ENCODE data around the gene RRP9. TPM values are rescaled to one million over a fixed set of nuclear protein-coding genes. Genes with fewer than 3 reads are reported as not detected.

RRP9 gene
- total RNA-seq, 1 experiment from 2014 or later = 49.9 TPM

- peaks cover 3% of the 10 kb centered on the region; the same call in 1 of the 2 replicates for H3K4me1 Mint-ChIP-seq
- H3K4me3 Mint-ChIP-seq = peak within 1 kb of the TSS; percentile 54
- ChIA-PET CTCF (interaction anchor here (0.7 to 1.2 kb wide), 8 partner anchors 13 to 236 kb away, joined by 3 to 9 read pairs (median 4); partner anchors contain the start of genes ABHD14B, ACY1, RPL29 and RRP9), POLR2A (interaction anchor here (0.7 to 0.8 kb wide), 2 partner anchors 13 to 40 kb away, joined by 4 read pairs; partner anchors contain the start of gene RPL29)
- no peaks in the 10 kb centered on the region for H3K36me3 Mint-ChIP-seq
- no peaks in the 10 kb centered on the region for H3K9me3 Mint-ChIP-seq
- peaks cover 57% of the 10 kb centered on the region for H3K27me3 Mint-ChIP-seq (ENCODE audit: low read depth)
- H3K27ac Mint-ChIP-seq = no peak within 1 kb of the TSS
- DNase-seq (ENCODE audit: low spot score) (no peak), ATAC-seq (peak; percentile 21)
- TF ChIP-seq ZNF425 (CRISPR knock-in tag; conservative IDR thresholded peaks at IDR 0.05) (no peak), ATF3 (CRISPR knock-in tag; conservative IDR thresholded peaks at IDR 0.05) (no peak), CBFB (CRISPR knock-in tag; IDR thresholded peaks at IDR 0.05; ENCODE audit: low read depth) (no peak; the same call in none of the 2 replicates), ETV6 (CRISPR knock-in tag; IDR thresholded peaks at IDR 0.05) (peak; percentile 85; the same call in 1 of the 2 replicates), SP1 (CRISPR knock-in tag; conservative IDR thresholded peaks at IDR 0.05) (0 out of 2 replicates have a peak, but pooled peaks have one; percentile 62), PRDM15 (CRISPR knock-in tag; IDR thresholded peaks at IDR 0.05) (peak; percentile 56; the same call in 1 of the 2 replicates), ZBTB43 (CRISPR knock-in tag; IDR thresholded peaks at IDR 0.05) (0 out of 2 replicates have a peak, but pooled peaks have one; percentile 38), ZNF121 (CRISPR knock-in tag; IDR thresholded peaks at IDR 0.05) (no peak), IRF1 (CRISPR knock-in tag; IDR thresholded peaks at IDR 0.05) (0 out of 2 replicates have a peak, but pooled peaks have one; percentile 50), OVOL2 (CRISPR knock-in tag; IDR thresholded peaks at IDR 0.05; ENCODE audit: borderline replicate concordance) (no peak), IRF2 (CRISPR knock-in tag; IDR thresholded peaks at IDR 0.05; ENCODE audit: borderline replicate concordance, low read depth) (no peak; the same call in 1 of the 2 replicates), SMAD3 (CRISPR knock-in tag; IDR thresholded peaks at IDR 0.05; ENCODE audit: borderline replicate concordance) (no peak; the same call in 1 of the 2 replicates), ZNF512 (CRISPR knock-in tag; IDR thresholded peaks at IDR 0.05; ENCODE audit: borderline replicate concordance) (no peak), ZNF219 (CRISPR knock-in tag; IDR thresholded peaks at IDR 0.05; ENCODE audit: borderline replicate concordance) (peak; percentile 96; the same call in 1 of the 2 replicates), NR2C2 (CRISPR knock-in tag; IDR thresholded peaks at IDR 0.05) (no peak), HMGA2 (CRISPR knock-in tag; IDR thresholded peaks at IDR 0.05) (no peak), AR (CRISPR knock-in tag; IDR thresholded peaks at IDR 0.05) (no peak), KAT7 (CRISPR knock-in tag; IDR thresholded peaks at IDR 0.05; ENCODE audit: borderline replicate concordance) (0 out of 2 replicates have a peak, but pooled peaks have one; percentile 89), NFE2L1 (CRISPR knock-in tag; IDR thresholded peaks at IDR 0.05) (peak; percentile 59; the same call in 1 of the 2 replicates), E2F4 (CRISPR knock-in tag; IDR thresholded peaks at IDR 0.05; ENCODE audit: borderline replicate concordance, low read depth) (no peak), FOXJ3 (CRISPR knock-in tag; IDR thresholded peaks at IDR 0.05; ENCODE audit: borderline replicate concordance) (no peak), ZNF263 (CRISPR knock-in tag; IDR thresholded peaks at IDR 0.05; ENCODE audit: low read depth) (no peak)
These were observed 13.6 kb upstream of the RRP9 start, which contains the start of gene GPR62 for GRCh38 chr3:51955175-51955892. Gene GPR62, plus strand, starts transcription at chr3:51955381. Its CDS starts 272 bp downstream, at chr3:51955653.

All from WTC11 (cell line).